Astrocyte (in vitro differentiated cells and primary cell): ENCODE results near the gene NEK9. TPM values are rescaled to one million over a fixed set of nuclear protein-coding genes. Genes with fewer than 3 reads are reported as not detected.
A peak's percentile ranks its signal among the peaks of the same experiment; 100 is the strongest.

ENCODE experiments used
- DNase-seq: peaks from one replicate; pipeline ENCODE4 v3.0.0-alpha.2; 2010; ENCODE audit warnings: low read depth
- FAIRE-seq: peaks from 2 replicates; lab custom pipeline; 2011; peaks lifted over from hg19 to GRCh38; lab: Jason Lieb, UNC
- H2AFZ ChIP-seq: 2 replicates; pipeline ENCODE4 v1.6.0; 2012; ENCODE audit warnings: low read depth, low read length, inconsistent platforms
- H3K27ac ChIP-seq: 2 replicates; pipeline ENCODE4 v1.5.1; 2011; ENCODE audit warnings: low read depth, low read length, inconsistent platforms
- H3K27me3 ChIP-seq: 2 replicates; pipeline ENCODE4 v1.6.0; 2011; ENCODE audit warnings: low read length, inconsistent platforms; ENCODE audit not compliant: insufficient read depth
- H3K36me3 ChIP-seq: 2 replicates; pipeline ENCODE4 v1.5.1; 2011; ENCODE audit warnings: low read length, inconsistent platforms; ENCODE audit not compliant: insufficient read depth
- H3K4me1 ChIP-seq: 2 replicates; pipeline ENCODE4 v1.5.1; 2011; ENCODE audit warnings: low read length, inconsistent platforms; ENCODE audit not compliant: insufficient read depth
- H3K4me2 ChIP-seq: 2 replicates; pipeline ENCODE4 v1.6.0; 2012; ENCODE audit warnings: low read length, inconsistent platforms
- H3K4me3 ChIP-seq: 2 replicates; pipeline ENCODE4 v1.5.1; 2011; ENCODE audit warnings: low read depth, mild to moderate bottlenecking, low read length, inconsistent platforms; ENCODE audit not compliant: insufficient read depth
- H3K79me2 ChIP-seq: 2 replicates; pipeline ENCODE4 v1.6.0; 2012; ENCODE audit warnings: mild to moderate bottlenecking, low read length, inconsistent platforms; ENCODE audit not compliant: insufficient read depth
- H3K9ac ChIP-seq: 2 replicates; pipeline ENCODE4 v1.6.0; 2012; ENCODE audit warnings: mild to moderate bottlenecking, low read length, inconsistent platforms
- H3K9me3 ChIP-seq: 2 replicates; pipeline ENCODE4 v1.5.1; 2012; ENCODE audit warnings: low read depth, mild to moderate bottlenecking, low read length, inconsistent platforms; ENCODE audit not compliant: insufficient read depth
- H4K20me1 ChIP-seq: 2 replicates; pipeline ENCODE4 v1.6.0; 2012; ENCODE audit warnings: low read length, inconsistent platforms; ENCODE audit not compliant: insufficient read depth
- H3K27ac Mint-ChIP-seq: one replicate; pipeline ENCODE4 v1.8.0; 2021; ENCODE audit warnings: mild to moderate bottlenecking, mixed read lengths; ENCODE audit not compliant: unreplicated experiment
- H3K27me3 Mint-ChIP-seq: one replicate; pipeline ENCODE4 v1.8.0; 2021; ENCODE audit warnings: low read depth, mixed read lengths; ENCODE audit not compliant: unreplicated experiment
- H3K36me3 Mint-ChIP-seq: one replicate; pipeline ENCODE4 v1.8.0; 2021; ENCODE audit warnings: low read depth, mixed read lengths; ENCODE audit not compliant: unreplicated experiment
- H3K4me1 Mint-ChIP-seq: one replicate; pipeline ENCODE4 v1.8.0; 2021; ENCODE audit warnings: low read depth, mixed read lengths; ENCODE audit not compliant: unreplicated experiment
- H3K4me3 Mint-ChIP-seq: one replicate; pipeline ENCODE4 v1.8.0; 2021; ENCODE audit warnings: mild to moderate bottlenecking, moderate library complexity, mixed read lengths; ENCODE audit not compliant: unreplicated experiment
- H3K9me3 Mint-ChIP-seq: one replicate; pipeline ENCODE4 v1.8.0; 2021; ENCODE audit warnings: mild to moderate bottlenecking, mixed read lengths; ENCODE audit not compliant: unreplicated experiment
- EZH2 ChIP-seq: IDR thresholded peaks from 2 replicates; pipeline ENCODE4 v1.6.1; 2012; ENCODE audit warnings: mild to moderate bottlenecking, low read length, inconsistent platforms; ENCODE audit not compliant: insufficient read depth
- total RNA-seq: library from RNA; stranded (reverse); gene quantifications from 2 replicates; pipeline ENCODE4 v1.2.1, GENCODE V29; 2021
- TF ChIP-seq, protein P1 (sequence below): IDR thresholded peaks from 2 replicates; pipeline ENCODE4 v1.5.1; 2011; ENCODE audit warnings: low read depth, mild to moderate bottlenecking, inconsistent platforms, low read length, moderate library complexity; ENCODE audit not compliant: insufficient read depth

NEK9 gene
- total RNA-seq, 1 donor from 2014 or later, result 45.2 TPM

DNA sequence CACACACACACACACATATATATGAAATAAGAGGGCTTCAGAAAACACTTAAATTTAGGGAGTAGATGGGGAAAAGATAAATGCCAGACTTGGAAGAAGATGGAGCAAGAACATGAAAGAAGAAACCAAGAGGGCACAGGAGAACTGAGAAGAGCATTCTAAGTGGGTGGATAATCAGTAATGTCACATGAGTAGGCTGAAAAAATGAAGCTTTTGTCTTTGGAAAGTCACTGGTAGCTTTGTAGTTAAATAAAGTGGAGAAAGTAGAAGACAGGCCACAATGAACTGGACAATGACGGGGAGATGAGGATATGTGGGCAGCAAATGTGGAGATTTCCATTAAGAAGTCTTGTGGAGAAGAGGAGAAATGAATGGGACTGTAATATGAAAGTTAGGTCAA, 59.6 kb downstream of the NEK9 start:
- DNase-seq (no peak), FAIRE-seq (no peak)
- Histone ChIP-seq H3K79me2 (peaks cover 10% of the 10 kb centered on the region), H3K9ac (no peak overlapping the region), H3K36me3 (no peaks in the 10 kb centered on the region), H3K27ac (no peak overlapping the region), H4K20me1 (no peaks in the 10 kb centered on the region), H2AFZ (no peak overlapping the region), H3K27me3 (no peaks in the 10 kb centered on the region), H3K4me1 (peaks cover 16% of the 10 kb centered on the region), H3K4me2 (no peak overlapping the region), H3K4me3 (no peak overlapping the region), H3K9me3 (no peaks in the 10 kb centered on the region)
- TF ChIP-seq, protein P1, sequence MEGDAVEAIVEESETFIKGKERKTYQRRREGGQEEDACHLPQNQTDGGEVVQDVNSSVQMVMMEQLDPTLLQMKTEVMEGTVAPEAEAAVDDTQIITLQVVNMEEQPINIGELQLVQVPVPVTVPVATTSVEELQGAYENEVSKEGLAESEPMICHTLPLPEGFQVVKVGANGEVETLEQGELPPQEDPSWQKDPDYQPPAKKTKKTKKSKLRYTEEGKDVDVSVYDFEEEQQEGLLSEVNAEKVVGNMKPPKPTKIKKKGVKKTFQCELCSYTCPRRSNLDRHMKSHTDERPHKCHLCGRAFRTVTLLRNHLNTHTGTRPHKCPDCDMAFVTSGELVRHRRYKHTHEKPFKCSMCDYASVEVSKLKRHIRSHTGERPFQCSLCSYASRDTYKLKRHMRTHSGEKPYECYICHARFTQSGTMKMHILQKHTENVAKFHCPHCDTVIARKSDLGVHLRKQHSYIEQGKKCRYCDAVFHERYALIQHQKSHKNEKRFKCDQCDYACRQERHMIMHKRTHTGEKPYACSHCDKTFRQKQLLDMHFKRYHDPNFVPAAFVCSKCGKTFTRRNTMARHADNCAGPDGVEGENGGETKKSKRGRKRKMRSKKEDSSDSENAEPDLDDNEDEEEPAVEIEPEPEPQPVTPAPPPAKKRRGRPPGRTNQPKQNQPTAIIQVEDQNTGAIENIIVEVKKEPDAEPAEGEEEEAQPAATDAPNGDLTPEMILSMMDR, result no peak
- TF ChIP-seq EZH2, result no peak
- Mint-ChIP-seq H3K27ac (no peak overlapping the region), H3K36me3 (no peaks in the 10 kb centered on the region), H3K4me1 (no peaks in the 10 kb centered on the region), H3K27me3 (no peaks in the 10 kb centered on the region), H3K9me3 (no peaks in the 10 kb centered on the region), H3K4me3 (no peak overlapping the region)

GRCh38 chr14:75066691-75067090, 60.2 kb downstream of the NEK9 start:
- FAIRE-seq, result no peak
- Histone ChIP-seq H3K9me3 (no peaks in the 10 kb centered on the region), H2AFZ (no peak overlapping the region), H3K27ac (no peak overlapping the region), H3K79me2 (peaks cover 10% of the 10 kb centered on the region), H3K4me1 (peaks cover 16% of the 10 kb centered on the region), H3K36me3 (no peaks in the 10 kb centered on the region), H3K9ac (no peak overlapping the region), H3K27me3 (no peaks in the 10 kb centered on the region), H4K20me1 (no peaks in the 10 kb centered on the region), H3K4me3 (no peak overlapping the region), H3K4me2 (no peak overlapping the region)
- Mint-ChIP-seq H3K36me3 (no peaks in the 10 kb centered on the region), H3K27ac (no peak overlapping the region), H3K4me3 (no peak overlapping the region), H3K4me1 (no peaks in the 10 kb centered on the region), H3K27me3 (no peaks in the 10 kb centered on the region), H3K9me3 (no peaks in the 10 kb centered on the region)
- DNase-seq, result no peak
- no peak for TF ChIP-seq EZH2
- TF ChIP-seq, protein P1, result no peak

GRCh38 chr14:75064205-75064567, 62.7 kb downstream of the NEK9 start:
- Histone ChIP-seq H3K79me2 (peaks cover 13% of the 10 kb centered on the region), H4K20me1 (no peaks in the 10 kb centered on the region), H3K9ac (peak overlapping the region; percentile 80), H3K4me1 (peaks cover 9% of the 10 kb centered on the region), H3K36me3 (no peaks in the 10 kb centered on the region), H3K27ac (no peak overlapping the region), H3K9me3 (no peaks in the 10 kb centered on the region), H3K4me2 (peak overlapping the region; percentile 95), H2AFZ (peak overlapping the region; percentile 82), H3K27me3 (no peaks in the 10 kb centered on the region), H3K4me3 (peak overlapping the region; percentile 78)
- TF ChIP-seq EZH2, result no peak
- TF ChIP-seq, protein P1, result no peak
- Mint-ChIP-seq H3K4me3 (peak overlapping the region; percentile 97), H3K27me3 (no peaks in the 10 kb centered on the region), H3K9me3 (no peaks in the 10 kb centered on the region), H3K36me3 (no peaks in the 10 kb centered on the region), H3K4me1 (no peaks in the 10 kb centered on the region), H3K27ac (peak overlapping the region; percentile 28)
- FAIRE-seq (no peak), DNase-seq (no peak)
